Liver (tissue), 9 donors: ENCODE measurements around the gene NFIB. TPM values are rescaled to one million over a fixed set of nuclear protein-coding genes. Genes with fewer than 3 reads are reported as not detected.

Experiments
- DNase-seq: peaks from one replicate; pipeline ENCODE4 v3.0.0-alpha.2; 2017; ENCODE audit warnings: low spot score
- H3K27ac ChIP-seq, 2 donors: one replicate each; pipeline ENCODE4 v1.7.0; 2013; ENCODE audit warnings: inconsistent platforms in 2 of 2, low read length in 2 of 2, control low read depth in 1 of 2, low read depth in 1 of 2, mild to moderate bottlenecking in 1 of 2
- H3K27me3 ChIP-seq, 4 donors: one replicate each; pipeline versions ENCODE4 v1.6.1 to v1.7.0; 2013; ENCODE audit warnings: low read length in 3 of 4, inconsistent platforms in 1 of 4, mild to moderate bottlenecking in 1 of 4, moderate library complexity in 1 of 4; ENCODE audit not compliant: control insufficient read depth in 4 of 4, insufficient read depth in 4 of 4
- H3K36me3 ChIP-seq, 4 donors: one replicate each; pipeline versions ENCODE4 v1.6.1 to v1.7.0; 2013; ENCODE audit warnings: low read length in 3 of 4, mild to moderate bottlenecking in 3 of 4, low read depth in 1 of 4, moderate library complexity in 1 of 4; ENCODE audit not compliant: control insufficient read depth in 4 of 4, insufficient read depth in 3 of 4
- H3K4me1 ChIP-seq, 4 donors: one replicate each; pipeline versions ENCODE4 v1.6.1 to v1.7.0; 2013; ENCODE audit warnings: low read length in 3 of 4, mild to moderate bottlenecking in 3 of 4, moderate library complexity in 1 of 4; ENCODE audit not compliant: control insufficient read depth in 4 of 4, insufficient read depth in 4 of 4
- H3K4me3 ChIP-seq, 3 donors: one replicate each; pipeline versions ENCODE4 v1.6.1 to v1.7.0; 2013; ENCODE audit warnings: low read length in 3 of 3, control low read depth in 1 of 3, low read depth in 1 of 3, mild to moderate bottlenecking in 1 of 3
- H3K9ac ChIP-seq, 2 donors: one replicate each; pipeline ENCODE4 v1.7.0; 2013; ENCODE audit warnings: low read length in 2 of 2, mild to moderate bottlenecking in 2 of 2, moderate library complexity in 2 of 2, control low read depth in 1 of 2, low read depth in 1 of 2
- H3K9me3 ChIP-seq, 4 donors: one replicate each; pipeline versions ENCODE4 v1.6.1 to v1.7.0; 2013; ENCODE audit warnings: low read length in 3 of 4; ENCODE audit not compliant: control insufficient read depth in 4 of 4
- ATF3 ChIP-seq: IDR thresholded peaks from 2 replicates; pipeline ENCODE4 v1.6.1; 2016; ENCODE audit warnings: antibody characterized with exemption
- CTCF ChIP-seq: fragments of 150-350 bp; IDR thresholded peaks from 2 replicates; pipeline ENCODE4 v1.5.1; 2017; ENCODE audit warnings: improper control_type of control experiment, low read depth, low read length; ENCODE audit not compliant: missing input control
- EGR1 ChIP-seq, 2 donors: IDR thresholded peaks; 2 replicates each; pipeline ENCODE4 v1.6.1; 2016 to 2018; ENCODE audit warnings: antibody characterized with exemption in 2 of 2, low read depth in 2 of 2
- FOXA1 ChIP-seq: IDR thresholded peaks from 2 replicates; pipeline ENCODE4 v1.6.1; 2016; ENCODE audit warnings: antibody characterized with exemption
- FOXA2 ChIP-seq: IDR thresholded peaks from 2 replicates; pipeline ENCODE4 v1.6.1; 2016; ENCODE audit warnings: antibody characterized with exemption
- GABPA ChIP-seq, 2 donors: IDR thresholded peaks in 1 of 2; conservative IDR thresholded peaks in 1 of 2; 2 replicates each; pipeline ENCODE4 v1.6.1; 2016; ENCODE audit warnings: antibody characterized with exemption in 2 of 2, mild to moderate bottlenecking in 1 of 2, moderate library complexity in 1 of 2
- HNF4A ChIP-seq, 2 donors: conservative IDR thresholded peaks; 2 replicates each; pipeline ENCODE4 v1.6.1; 2016; ENCODE audit warnings: antibody characterized with exemption in 2 of 2, mild to moderate bottlenecking in 2 of 2
- HNF4G ChIP-seq: IDR thresholded peaks from 2 replicates; pipeline ENCODE4 v1.6.1; 2016; ENCODE audit warnings: antibody characterized with exemption
- JUND ChIP-seq, 2 donors: IDR thresholded peaks; 2 replicates each; pipeline ENCODE4 v1.6.1; 2016; ENCODE audit warnings: antibody characterized with exemption in 2 of 2
- MAX ChIP-seq: IDR thresholded peaks from 2 replicates; pipeline ENCODE4 v1.6.1; 2016; ENCODE audit warnings: antibody characterized with exemption
- NR2F2 ChIP-seq: IDR thresholded peaks from 2 replicates; pipeline ENCODE4 v1.6.1; 2016; ENCODE audit warnings: antibody characterized with exemption
- RAD21 ChIP-seq, 2 donors: IDR thresholded peaks; 2 replicates each; pipeline ENCODE4 v1.6.1; 2016; ENCODE audit warnings: antibody characterized with exemption in 2 of 2, mild to moderate bottlenecking in 2 of 2
- REST ChIP-seq: IDR thresholded peaks from 2 replicates; pipeline ENCODE4 v1.6.1; 2016; ENCODE audit warnings: antibody characterized with exemption, mild to moderate bottlenecking
- RXRA ChIP-seq, 2 donors: IDR thresholded peaks; 2 replicates each; pipeline ENCODE4 v1.6.1; 2017 to 2018; ENCODE audit warnings: antibody characterized with exemption in 2 of 2, mild to moderate bottlenecking in 1 of 2
- SP1 ChIP-seq: IDR thresholded peaks from 2 replicates; pipeline ENCODE4 v1.6.1; 2018; ENCODE audit warnings: antibody characterized with exemption, mild to moderate bottlenecking
- TAF1 ChIP-seq: conservative IDR thresholded peaks from 2 replicates; pipeline ENCODE4 v1.6.1; 2016; ENCODE audit warnings: antibody characterized with exemption, mild to moderate bottlenecking
- YY1 ChIP-seq: IDR thresholded peaks from 2 replicates; pipeline ENCODE4 v1.6.1; 2016; ENCODE audit warnings: antibody characterized with exemption, mild to moderate bottlenecking
- ZBTB33 ChIP-seq: IDR thresholded peaks from 2 replicates; pipeline ENCODE4 v1.6.1; 2016; ENCODE audit warnings: antibody characterized with exemption
- WGBS: extraction: QIAGEN DNeasy Blood & Tissue Kit; methylation state at CpG from one replicate; pipeline ENCODE4 v1.1.7; 2013; 5-methylcytosine and 5-hydroxymethylcytosine counted together
- polyA plus RNA-seq, 2 donors: library from polyadenylated mRNA; stranded (reverse) in 1 of 2; unstranded in 1 of 2; fragments of 200-250 nt in 1 of 2; fragments of >200 nt in 1 of 2; fragmentation: Nextera tagmentation in 1 of 2; extraction: Ambion mirVana in 1 of 2; gene quantifications; one replicate each; pipeline versions ENCODE4 v1.2.1 to v1.2.3, GENCODE V29; 2013 to 2015
- total RNA-seq, 2 donors: library from RNA; depleted of rRNA; stranded (reverse); fragments of >200 nt; gene quantifications; one replicate each; pipeline ENCODE4 v1.2.3, GENCODE V29; 2014
- donor health status: healthy.
- donor health status: healthy.
- donor health status: healthy.
- donor health status: healthy.
- donor health status: healthy.

Gene NFIB
- total and polyA plus RNA-seq, 4 donors, result 3.2 to 23.2 (median 8.0) TPM

GRCh38 chr9:14158916-14159315 lies 155.0 kb downstream of the NFIB start:
- Histone ChIP-seq H3K4me3 (no peak overlapping the region), H3K4me1 (peaks cover 0 to 7% (median 1%) of the 10 kb centered on the region in 4 donors), H3K9ac (no peak overlapping the region), H3K9me3 (no peaks in the 10 kb centered on the region), H3K27ac (no peak overlapping the region), H3K36me3 (peaks cover 0 to 2% (median 0%) of the 10 kb centered on the region in 4 donors), H3K27me3 (no peaks in the 10 kb centered on the region)
- no peak for DNase-seq
- TF ChIP-seq FOXA1 (no peak), MAX (no peak), TAF1 (no peak), EGR1 (IDR thresholded peaks at IDR 0.05; ENCODE audit: low read depth in 2 of 2) (no peak), ATF3 (no peak), GABPA (IDR thresholded peaks at IDR 0.05 in 1 of 2, conservative IDR thresholded peaks at IDR 0.05 in 1 of 2) (no peak), HNF4G (no peak), CTCF (no peak), HNF4A (conservative IDR thresholded peaks at IDR 0.05) (no peak), NR2F2 (no peak), RAD21 (IDR thresholded peaks at IDR 0.05) (no peak), ZBTB33 (no peak), REST (no peak), SP1 (no peak), YY1 (no peak), RXRA (IDR thresholded peaks at IDR 0.05) (no peak), JUND (IDR thresholded peaks at IDR 0.05) (no peak), FOXA2 (no peak)
- WGBS, result 96% methylated on average over 1 of the region's 1 CpG
